SK-N-SH treated with all-trans-retinoic acid at 6 μM for 48 hours (cell line): Measurements from ENCODE around the gene PPP4R4.

Experiments
- ARNTL ChIP-seq: fragments of 450-650 bp; formaldehyde crosslinking; IDR thresholded peaks from 2 replicates; pipeline ENCODE4 v1.5.0; 2020; ENCODE audit warnings: low read depth, mild to moderate bottlenecking, moderate library complexity, borderline replicate concordance
- CREB5 ChIP-seq: fragments of 250-450 bp; sonication (Bioruptor Pico); IDR thresholded peaks from 2 replicates; pipeline ENCODE4 v1.5.1; 2020; ENCODE audit warnings: low read depth, mild to moderate bottlenecking, moderate library complexity
- ISL1 ChIP-seq: fragments of 250-450 bp; sonication (Bioruptor Pico); IDR thresholded peaks from 2 replicates; pipeline ENCODE4 v2.1.2; 2022; ENCODE audit warnings: mild to moderate bottlenecking, moderate library complexity
- PATZ1 ChIP-seq: fragments of 250-450 bp; sonication (Bioruptor Pico); IDR thresholded peaks from 2 replicates; pipeline ENCODE4 v1.8.0; 2020; ENCODE audit warnings: mild to moderate bottlenecking, moderate library complexity, borderline replicate concordance
- PPARA ChIP-seq: fragments of 250-450 bp; sonication (Bioruptor Pico); IDR thresholded peaks from 2 replicates; pipeline ENCODE4 v1.5.0; 2020; ENCODE audit warnings: mild to moderate bottlenecking, borderline replicate concordance
- RARB ChIP-seq: fragments of 250-450 bp; sonication (Bioruptor Pico); IDR thresholded peaks from 2 replicates; pipeline ENCODE4 v1.8.0; 2021; ENCODE audit warnings: mild to moderate bottlenecking, moderate library complexity
- TCF4 ChIP-seq: fragments of 250-450 bp; sonication (Bioruptor Pico); IDR thresholded peaks from 2 replicates; pipeline ENCODE4 v1.8.0; 2021; ENCODE audit warnings: mild to moderate bottlenecking, moderate library complexity, borderline replicate concordance
- TOX ChIP-seq: fragments of 250-450 bp; sonication (Bioruptor Pico); IDR thresholded peaks from 2 replicates; pipeline ENCODE4 v1.8.0; 2021; ENCODE audit warnings: mild to moderate bottlenecking, moderate library complexity, borderline replicate concordance
- TSHZ2 ChIP-seq: fragments of 250-450 bp; sonication (Bioruptor Pico); IDR thresholded peaks from 2 replicates; pipeline ENCODE4 v1.5.0; 2020; ENCODE audit warnings: mild to moderate bottlenecking, moderate library complexity
- ZC3H10 ChIP-seq: fragments of 250-450 bp; sonication (Bioruptor Pico); IDR thresholded peaks from 2 replicates; pipeline ENCODE4 v1.5.1; 2021; ENCODE audit warnings: mild to moderate bottlenecking, moderate library complexity
- ZFP30 ChIP-seq: fragments of 450-650 bp; formaldehyde crosslinking; IDR thresholded peaks from 2 replicates; pipeline ENCODE4 v1.5.0; 2022; ENCODE audit warnings: mild to moderate bottlenecking, moderate library complexity
- ZNF565 ChIP-seq: fragments of 450-650 bp; formaldehyde crosslinking; conservative IDR thresholded peaks from 2 replicates; pipeline ENCODE4 v1.5.0; 2020; ENCODE audit warnings: low read depth, mild to moderate bottlenecking, moderate library complexity
- ZNF70 ChIP-seq: fragments of 450-650 bp; formaldehyde crosslinking; IDR thresholded peaks from 2 replicates; pipeline ENCODE4 v1.5.0; 2020; ENCODE audit warnings: mild to moderate bottlenecking, moderate library complexity

DNA sequence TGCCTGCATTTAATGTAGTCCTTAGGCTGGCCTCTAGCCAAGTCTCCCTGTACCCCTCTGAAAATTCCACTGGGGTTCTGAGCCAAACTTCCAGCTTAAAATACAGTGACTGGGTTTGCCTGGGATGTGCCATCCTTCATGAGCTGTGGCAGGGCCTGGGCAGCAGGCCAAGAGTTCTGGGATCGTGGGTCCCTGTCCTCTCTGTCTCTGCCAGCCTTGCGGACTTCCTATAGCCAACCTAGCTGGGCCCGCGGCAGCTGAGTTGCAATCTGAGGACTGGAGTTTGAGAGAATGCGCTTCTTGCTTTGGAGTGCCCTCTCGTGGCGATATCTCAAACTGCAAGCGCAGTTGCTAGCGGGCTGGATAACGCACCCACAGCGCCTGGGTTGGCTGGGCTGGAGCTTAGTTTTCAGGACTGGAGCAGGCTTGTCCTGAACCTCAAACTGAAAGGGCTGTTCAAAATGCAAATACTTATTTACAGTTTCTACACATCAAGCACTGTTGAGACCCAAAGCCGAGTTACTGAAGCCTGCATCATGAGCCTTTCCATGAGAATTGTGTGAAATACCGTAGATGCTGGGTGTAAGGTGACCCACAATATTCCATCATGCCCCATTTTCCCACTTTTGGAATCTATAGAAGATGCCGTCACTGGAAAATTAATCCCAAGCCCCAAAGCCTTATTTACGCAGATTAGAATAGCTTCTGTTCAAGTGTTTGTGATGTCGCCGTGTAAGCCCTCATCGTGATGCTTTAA lies 37.4 kb upstream of the PPP4R4 start:
- no peak for TF ChIP-seq ARNTL (CRISPR knock-in tag)
- no peak for TF ChIP-seq ZFP30 (CRISPR knock-in tag)
- no peak for TF ChIP-seq RARB (CRISPR knock-in tag)
- TF ChIP-seq ZC3H10: no peak
- no peak for TF ChIP-seq TCF4 (CRISPR knock-in tag)
- TF ChIP-seq PATZ1 (CRISPR knock-in tag): no peak
- no peak for TF ChIP-seq CREB5 (CRISPR knock-in tag)
- TF ChIP-seq ISL1 (CRISPR knock-in tag): no peak
- TF ChIP-seq ZNF565: no peak
- TF ChIP-seq TOX: no peak
- TF ChIP-seq TSHZ2 (CRISPR knock-in tag): no peak
- no peak for TF ChIP-seq ZNF70 (CRISPR knock-in tag)
- no peak for TF ChIP-seq PPARA (CRISPR knock-in tag)
